Glutamatergic neuron (in vitro differentiated cells): ENCODE data around the gene C16orf82. TPM values are rescaled to one million over a fixed set of nuclear protein-coding genes. Genes with fewer than 3 reads are reported as not detected.
A peak's percentile ranks its signal among the peaks of the same experiment; 100 is the strongest.

Source experiments
- DNase-seq: peaks from one replicate; pipeline ENCODE4 v3.0.0; 2022
- H3K27ac Mint-ChIP-seq: one replicate; pipeline ENCODE4 v1.8.0; 2020; ENCODE audit warnings: mild to moderate bottlenecking, mixed read lengths, inconsistent platforms; ENCODE audit not compliant: unreplicated experiment
- H3K27me3 Mint-ChIP-seq: one replicate; pipeline ENCODE4 v1.8.0; 2020; ENCODE audit warnings: mild to moderate bottlenecking, moderate library complexity, mixed read lengths, inconsistent platforms; ENCODE audit not compliant: unreplicated experiment
- H3K36me3 Mint-ChIP-seq: one replicate; pipeline ENCODE4 v1.8.0; 2020; ENCODE audit warnings: mild to moderate bottlenecking, mixed read lengths, inconsistent platforms; ENCODE audit not compliant: unreplicated experiment
- H3K4me1 Mint-ChIP-seq: one replicate; pipeline ENCODE4 v1.8.0; 2020; ENCODE audit warnings: mild to moderate bottlenecking, low read depth, mixed read lengths, inconsistent platforms; ENCODE audit not compliant: unreplicated experiment
- H3K4me3 Mint-ChIP-seq: one replicate; pipeline ENCODE4 v1.8.0; 2020; ENCODE audit warnings: mild to moderate bottlenecking, mixed read lengths, inconsistent platforms; ENCODE audit not compliant: unreplicated experiment
- H3K9me3 Mint-ChIP-seq: one replicate; pipeline ENCODE4 v1.8.0; 2020; ENCODE audit warnings: mild to moderate bottlenecking, moderate library complexity, mixed read lengths, inconsistent platforms; ENCODE audit not compliant: unreplicated experiment
- total RNA-seq: library from RNA; stranded (reverse); fragmentation: NEBNext Ultra II Directional; extraction: Animal tissue kit (Norgen Biotek cat#: 25700); gene quantifications from one replicate; pipeline ENCODE4 v1.2.1, GENCODE V29; 2021; ENCODE audit not compliant: unreplicated experiment
- TF ChIP-seq, protein P1 (sequence below): fragments of 200-600 bp; sonication (generic); IDR thresholded peaks from one replicate; pipeline ENCODE4 v1.5.0; 2021; ENCODE audit not compliant: partially characterized antibody, unreplicated experiment

Gene C16orf82
- total RNA-seq, 1 donor from 2014 or later: not detected

DNA sequence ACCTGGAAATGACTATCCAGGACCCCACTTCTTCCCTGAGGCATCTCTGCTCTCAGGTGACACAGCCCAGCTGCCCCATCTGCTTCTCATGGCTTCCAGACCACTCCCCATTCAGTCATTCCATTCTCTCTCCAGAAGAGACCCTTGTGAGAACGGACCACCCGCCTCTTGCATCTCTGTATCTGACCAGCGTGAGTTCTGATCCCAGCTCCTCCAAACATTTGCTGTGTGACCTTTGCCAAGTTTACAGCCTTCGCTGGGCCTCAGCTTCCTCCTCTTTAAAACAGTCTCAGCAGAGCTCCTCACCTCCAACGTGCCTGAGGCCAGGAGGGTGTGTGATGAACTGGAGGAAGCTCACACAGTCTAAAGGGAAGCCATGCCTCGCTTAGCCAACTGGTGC, 39.6 kb downstream of the C16orf82 start:
- no peak overlapping the region for H3K4me3 Mint-ChIP-seq
- H3K36me3 Mint-ChIP-seq: no peaks in the 10 kb centered on the region
- no peak overlapping the region for H3K27ac Mint-ChIP-seq
- H3K27me3 Mint-ChIP-seq: peaks cover 2% of the 10 kb centered on the region
- no peaks in the 10 kb centered on the region for H3K9me3 Mint-ChIP-seq
- TF ChIP-seq, protein P1, sequence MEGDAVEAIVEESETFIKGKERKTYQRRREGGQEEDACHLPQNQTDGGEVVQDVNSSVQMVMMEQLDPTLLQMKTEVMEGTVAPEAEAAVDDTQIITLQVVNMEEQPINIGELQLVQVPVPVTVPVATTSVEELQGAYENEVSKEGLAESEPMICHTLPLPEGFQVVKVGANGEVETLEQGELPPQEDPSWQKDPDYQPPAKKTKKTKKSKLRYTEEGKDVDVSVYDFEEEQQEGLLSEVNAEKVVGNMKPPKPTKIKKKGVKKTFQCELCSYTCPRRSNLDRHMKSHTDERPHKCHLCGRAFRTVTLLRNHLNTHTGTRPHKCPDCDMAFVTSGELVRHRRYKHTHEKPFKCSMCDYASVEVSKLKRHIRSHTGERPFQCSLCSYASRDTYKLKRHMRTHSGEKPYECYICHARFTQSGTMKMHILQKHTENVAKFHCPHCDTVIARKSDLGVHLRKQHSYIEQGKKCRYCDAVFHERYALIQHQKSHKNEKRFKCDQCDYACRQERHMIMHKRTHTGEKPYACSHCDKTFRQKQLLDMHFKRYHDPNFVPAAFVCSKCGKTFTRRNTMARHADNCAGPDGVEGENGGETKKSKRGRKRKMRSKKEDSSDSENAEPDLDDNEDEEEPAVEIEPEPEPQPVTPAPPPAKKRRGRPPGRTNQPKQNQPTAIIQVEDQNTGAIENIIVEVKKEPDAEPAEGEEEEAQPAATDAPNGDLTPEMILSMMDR: no peak
- H3K4me1 Mint-ChIP-seq: peaks cover 2% of the 10 kb centered on the region
- DNase-seq: no peak

DNA sequence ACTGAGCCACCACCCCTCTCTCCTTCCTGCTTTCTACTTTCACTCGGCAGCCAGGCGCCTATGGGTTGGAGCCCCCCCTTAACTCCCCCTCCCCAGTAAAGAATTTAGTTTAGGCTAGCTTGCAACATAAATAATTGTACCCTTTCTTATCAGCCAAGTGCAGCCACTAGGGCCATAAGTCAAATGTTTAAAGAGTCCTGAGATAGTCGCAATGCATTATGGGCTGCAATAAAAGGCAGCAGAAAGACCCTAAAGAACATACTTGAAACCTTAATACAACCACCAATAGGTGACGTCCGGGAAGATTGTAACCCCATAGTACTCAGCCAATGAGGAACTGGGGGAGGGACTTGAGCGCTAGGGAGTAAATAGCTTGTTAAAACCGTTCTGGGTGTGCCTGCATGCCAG, 40.5 kb downstream of the C16orf82 start:
- H3K4me1 Mint-ChIP-seq: peaks cover 2% of the 10 kb centered on the region
- no peaks in the 10 kb centered on the region for H3K9me3 Mint-ChIP-seq
- TF ChIP-seq, protein P1: no peak
- H3K27ac Mint-ChIP-seq: no peak overlapping the region
- DNase-seq: no peak
- H3K36me3 Mint-ChIP-seq: no peaks in the 10 kb centered on the region
- H3K27me3 Mint-ChIP-seq: peaks cover 2% of the 10 kb centered on the region
- no peak overlapping the region for H3K4me3 Mint-ChIP-seq

DNA sequence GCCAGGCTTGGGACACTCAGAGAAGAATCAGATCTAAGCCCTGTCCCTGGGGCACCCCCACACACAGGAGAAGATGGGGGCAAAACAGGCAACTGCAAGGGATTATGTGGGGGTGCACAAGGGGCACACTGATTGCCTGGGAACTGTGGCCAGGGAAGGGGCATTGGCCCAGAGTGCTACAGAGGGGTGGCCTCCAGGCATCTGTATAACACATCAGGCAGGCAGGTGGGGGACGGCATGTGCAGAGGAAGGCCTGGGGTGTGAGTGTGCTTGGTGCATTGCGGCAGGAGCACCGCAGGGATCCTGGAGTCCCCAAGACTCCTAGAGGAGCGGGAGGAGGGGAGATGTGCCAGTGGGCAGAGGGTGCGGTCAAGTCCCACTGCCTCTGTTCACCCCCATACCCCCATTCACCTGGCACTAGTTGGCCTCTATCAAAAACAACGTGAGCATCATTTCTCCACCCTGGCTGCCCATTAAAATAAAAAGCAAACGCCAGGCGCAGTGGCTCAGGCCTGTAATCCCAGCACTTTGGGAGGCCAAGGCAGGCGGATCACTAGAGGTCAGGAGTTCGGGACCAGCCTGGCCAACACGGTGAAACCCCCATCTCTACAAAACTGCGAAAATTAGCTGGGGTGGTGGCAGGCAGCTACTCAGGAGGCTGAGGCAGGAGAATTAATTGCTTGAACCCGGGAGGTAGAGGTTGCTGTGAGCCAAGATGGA, 41.5 kb downstream of the C16orf82 start:
- peaks cover 3% of the 10 kb centered on the region for H3K9me3 Mint-ChIP-seq
- no peak overlapping the region for H3K4me3 Mint-ChIP-seq
- TF ChIP-seq, protein P1: no peak
- H3K27me3 Mint-ChIP-seq: peaks cover 2% of the 10 kb centered on the region
- no peak overlapping the region for H3K27ac Mint-ChIP-seq
- H3K4me1 Mint-ChIP-seq: peaks cover 4% of the 10 kb centered on the region
- no peaks in the 10 kb centered on the region for H3K36me3 Mint-ChIP-seq
- DNase-seq: no peak

DNA sequence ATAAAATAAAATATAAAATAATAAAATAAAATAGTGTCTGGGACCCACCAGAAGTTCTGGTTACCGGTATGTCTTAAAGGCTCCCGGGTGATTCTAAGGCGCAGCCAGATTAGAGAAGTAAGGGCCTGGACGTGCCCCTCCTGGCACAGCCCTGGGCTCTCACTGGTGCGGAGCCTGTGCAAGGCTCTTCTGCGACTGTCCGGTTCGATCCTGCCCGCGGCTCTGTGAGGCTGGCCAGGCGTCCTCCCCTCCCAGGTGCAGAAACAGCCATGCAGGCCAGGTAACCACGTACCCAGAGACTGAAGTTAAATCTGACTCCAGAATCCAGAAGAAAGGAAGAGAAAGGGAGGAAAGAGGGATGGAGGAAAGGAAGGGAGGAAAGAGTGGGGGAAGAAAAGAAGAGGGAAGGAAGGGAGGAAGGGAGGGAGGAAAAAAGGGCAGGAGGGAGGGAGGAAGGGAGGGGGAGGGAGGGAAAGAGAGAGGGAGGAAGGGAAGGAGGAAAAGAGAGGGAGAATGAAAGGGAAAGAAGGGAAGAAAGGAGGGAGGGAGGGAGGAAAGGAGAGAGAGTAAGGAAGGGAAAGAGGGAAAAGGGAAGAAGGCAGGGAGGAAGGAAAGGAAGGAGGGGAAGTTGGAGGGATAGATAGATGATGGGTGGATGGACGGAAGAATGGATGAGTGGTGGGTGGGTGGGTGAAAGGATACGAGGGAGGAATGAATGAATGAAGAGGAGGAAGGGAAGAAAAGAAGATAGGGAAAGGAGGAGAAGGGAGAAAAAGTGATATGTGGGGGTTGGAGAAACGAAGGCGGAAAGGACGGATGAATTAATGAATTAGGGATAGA, 42.3 kb downstream of the C16orf82 start:
- H3K27me3 Mint-ChIP-seq: peaks cover 3% of the 10 kb centered on the region
- H3K9me3 Mint-ChIP-seq: peaks cover 4% of the 10 kb centered on the region
- H3K27ac Mint-ChIP-seq: no peak overlapping the region
- peaks cover 2% of the 10 kb centered on the region for H3K36me3 Mint-ChIP-seq
- DNase-seq: no peak
- peak overlapping the region; percentile 86 for H3K4me3 Mint-ChIP-seq
- H3K4me1 Mint-ChIP-seq: peaks cover 6% of the 10 kb centered on the region
- TF ChIP-seq, protein P1: no peak
